Body of pancreas (tissue), 4 donors: Measurements from ENCODE around the gene KRTAP5-11. TPM values are rescaled to one million over a fixed set of nuclear protein-coding genes. Genes with fewer than 3 reads are reported as not detected.
"Not testable (repeated sequence)": the region's sequence is repeated elsewhere in the genome, so short reads cannot be mapped to it uniquely, and the experiment has no call there.

ENCODE experiments used
- ATAC-seq: fragments of 150-250 bp; one replicate; pipeline ENCODE4 v1.9.1; 2016
- DNase-seq, 4 donors: peaks; one replicate each; pipeline ENCODE4 v3.0.0-alpha.2; 2019
- H3K27ac ChIP-seq, 4 donors: fragments of 200-600 bp; sonication (generic); 1 replicate in 3 of 4; 2 replicates in 1 of 4; pipeline versions ENCODE4 v1.5.1 to v1.6.1; 2016 to 2019; ENCODE audit warnings: mild to moderate bottlenecking in 1 of 4, mixed read lengths in 1 of 4, moderate library complexity in 1 of 4
- H3K27me3 ChIP-seq, 2 donors: fragments of 200-600 bp; sonication (generic); one replicate each; pipeline ENCODE4 v1.6.0; 2016; ENCODE audit warnings: mild to moderate bottlenecking in 1 of 2
- H3K36me3 ChIP-seq, 2 donors: fragments of 200-600 bp; sonication (generic); replicated peaks in 1 of 2; 2 replicates each; pipeline ENCODE4 v1.5.1; 2016; ENCODE audit warnings: low read depth in 2 of 2; ENCODE audit not compliant: insufficient read depth in 1 of 2
- H3K4me1 ChIP-seq: fragments of 200-600 bp; sonication (generic); one replicate; pipeline ENCODE4 v1.6.0; 2016
- H3K4me3 ChIP-seq, 2 donors: fragments of 200-600 bp; sonication (generic); 1 replicate in 1 of 2; 2 replicates in 1 of 2; pipeline ENCODE4 v1.5.1; 2016 to 2019
- H3K9me3 ChIP-seq, 3 donors: fragments of 200-600 bp; sonication (generic); 1 replicate in 2 of 3; 2 replicates in 1 of 3; pipeline ENCODE4 v1.5.1; 2016
- POLR2A ChIP-seq, 3 donors: fragments of 450-650 bp; IDR thresholded peaks; one replicate each; pipeline ENCODE4 v1.6.1; 2016; ENCODE audit warnings: antibody characterized with exemption in 3 of 3, mild to moderate bottlenecking in 2 of 3
- WGBS, 2 donors: methylation state at CpG; one replicate each; pipeline ENCODE4 v1.1.5; 2017; 5-methylcytosine and 5-hydroxymethylcytosine counted together
- intact Hi-C: fragments of 100-400 bp; cut with DNase I; formaldehyde crosslinking; loops from one replicate; pipeline ENCODE4 v1.15.1; 2023
- total RNA-seq, 2 donors: library from RNA; depleted of rRNA; stranded (reverse); fragments of >200 nt; gene quantifications; one replicate each; pipeline ENCODE4 v1.1.0, GENCODE V29; 2016
- TF ChIP-seq, protein P1 (sequence below), 7 experiments: fragments of 450-650 bp in 4 of 7; fragments of 200-600 bp in 3 of 7; sonication (generic) in 3 of 7; IDR thresholded peaks; one replicate each; pipeline ENCODE4 v1.5.1; 2016 to 2019; ENCODE audit warnings: antibody characterized with exemption in 7 of 7

Gene KRTAP5-11
- total RNA-seq, 2 donors from 2014 or later, result not detected

DNA sequence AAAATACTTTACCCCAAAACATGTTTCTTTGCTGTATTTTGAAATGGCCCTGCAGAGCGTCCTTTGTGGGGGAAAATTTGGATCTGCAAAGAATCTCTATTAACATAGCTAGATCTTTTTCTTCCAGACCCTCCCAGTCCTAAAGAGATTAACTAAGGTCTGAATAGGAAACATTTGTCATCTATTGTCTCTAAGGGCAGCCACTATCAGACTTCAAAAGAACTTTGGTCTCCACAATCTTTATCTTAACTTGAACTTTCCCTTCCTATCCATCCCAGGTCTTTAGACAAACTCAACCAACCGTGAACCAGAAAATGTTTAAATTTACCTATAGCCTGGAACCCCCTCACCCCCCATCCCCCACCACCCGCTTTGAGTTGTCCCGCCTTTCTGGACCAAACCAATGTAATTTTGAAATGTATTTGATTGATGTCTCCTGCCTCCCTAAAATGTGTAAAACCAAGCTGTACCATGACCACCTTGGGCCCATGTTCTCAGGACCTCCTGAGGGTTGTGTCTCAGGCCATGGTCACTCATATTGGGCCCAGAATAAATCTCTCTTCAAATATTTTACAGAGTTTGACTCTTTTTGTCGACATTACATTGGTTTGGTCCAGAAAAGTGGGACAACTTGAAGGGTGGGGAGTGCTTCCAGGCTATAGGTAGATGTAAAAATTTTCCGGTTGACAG, 38.0 kb downstream of the KRTAP5-11 start:
- H3K36me3 ChIP-seq, result no peaks in the 10 kb centered on the region
- H3K4me3 ChIP-seq, result no peak overlapping the region
- intact Hi-C loops, result no loop called here
- TF ChIP-seq, protein P1, sequence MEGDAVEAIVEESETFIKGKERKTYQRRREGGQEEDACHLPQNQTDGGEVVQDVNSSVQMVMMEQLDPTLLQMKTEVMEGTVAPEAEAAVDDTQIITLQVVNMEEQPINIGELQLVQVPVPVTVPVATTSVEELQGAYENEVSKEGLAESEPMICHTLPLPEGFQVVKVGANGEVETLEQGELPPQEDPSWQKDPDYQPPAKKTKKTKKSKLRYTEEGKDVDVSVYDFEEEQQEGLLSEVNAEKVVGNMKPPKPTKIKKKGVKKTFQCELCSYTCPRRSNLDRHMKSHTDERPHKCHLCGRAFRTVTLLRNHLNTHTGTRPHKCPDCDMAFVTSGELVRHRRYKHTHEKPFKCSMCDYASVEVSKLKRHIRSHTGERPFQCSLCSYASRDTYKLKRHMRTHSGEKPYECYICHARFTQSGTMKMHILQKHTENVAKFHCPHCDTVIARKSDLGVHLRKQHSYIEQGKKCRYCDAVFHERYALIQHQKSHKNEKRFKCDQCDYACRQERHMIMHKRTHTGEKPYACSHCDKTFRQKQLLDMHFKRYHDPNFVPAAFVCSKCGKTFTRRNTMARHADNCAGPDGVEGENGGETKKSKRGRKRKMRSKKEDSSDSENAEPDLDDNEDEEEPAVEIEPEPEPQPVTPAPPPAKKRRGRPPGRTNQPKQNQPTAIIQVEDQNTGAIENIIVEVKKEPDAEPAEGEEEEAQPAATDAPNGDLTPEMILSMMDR (IDR thresholded peaks at IDR 0.05), result no peak
- TF ChIP-seq POLR2A (IDR thresholded peaks at IDR 0.05), result no peak
- no peak for DNase-seq
- WGBS, 2 donors, result 82 to 87% methylated on average over 6 of the region's 6 CpGs
- H3K4me1 ChIP-seq, result no peaks in the 10 kb centered on the region
- ATAC-seq, result no peak
- no peaks in the 10 kb centered on the region for H3K27me3 ChIP-seq
- H3K27ac ChIP-seq, result no peak overlapping the region
- H3K9me3 ChIP-seq, result no peaks in the 10 kb centered on the region

GRCh38 chr11:71543866-71544265, 38.8 kb downstream of the KRTAP5-11 start:
- intact Hi-C loops, result no loop called here
- WGBS, 2 donors, result 59 to 92% methylated on average over 8 of the region's 8 CpGs
- Histone ChIP-seq H3K27ac (no peak overlapping the region), H3K27me3 (no peaks in the 10 kb centered on the region), H3K4me3 (no peak overlapping the region), H3K4me1 (no peaks in the 10 kb centered on the region), H3K9me3 (no peaks in the 10 kb centered on the region), H3K36me3 (no peaks in the 10 kb centered on the region)
- ATAC-seq (no peak), DNase-seq (peak in 1 of 4 donors; percentile 8)
- TF ChIP-seq POLR2A (IDR thresholded peaks at IDR 0.05), result no peak
- TF ChIP-seq, protein P1 (IDR thresholded peaks at IDR 0.05), result no peak

GRCh38 chr11:71542879-71543777, 39.5 kb downstream of the KRTAP5-11 start:
- H3K36me3 ChIP-seq, result no peaks in the 10 kb centered on the region
- TF ChIP-seq, protein P1 (IDR thresholded peaks at IDR 0.05), result no peak
- TF ChIP-seq POLR2A (IDR thresholded peaks at IDR 0.05), result no peak
- H3K9me3 ChIP-seq, result no peaks in the 10 kb centered on the region
- no peak overlapping the region for H3K27ac ChIP-seq
- no peak overlapping the region for H3K4me3 ChIP-seq
- intact Hi-C loops, result no loop called here
- no peaks in the 10 kb centered on the region for H3K27me3 ChIP-seq
- 78 to 80% methylated on average over 12 to 15 of the region's 15 CpGs for WGBS, 2 donors
- DNase-seq (no peak), ATAC-seq (no peak)
- H3K4me1 ChIP-seq, result no peaks in the 10 kb centered on the region

- WGBS, 2 donors, result 68 to 74% methylated on average over 7 of the region's 7 CpGs
- Histone ChIP-seq H3K36me3 (no peaks in the 10 kb centered on the region), H3K4me1 (no peaks in the 10 kb centered on the region), H3K27ac (no peak overlapping the region), H3K4me3 (no peak overlapping the region), H3K9me3 (no peaks in the 10 kb centered on the region), H3K27me3 (no peaks in the 10 kb centered on the region)
- intact Hi-C loops, result no loop called here
- DNase-seq, result no peak
- TF ChIP-seq, protein P1 (IDR thresholded peaks at IDR 0.05), result no peak
- TF ChIP-seq POLR2A (IDR thresholded peaks at IDR 0.05), result no peak
- no peak for ATAC-seq
These were observed 40.3 kb downstream of the KRTAP5-11 start for GRCh38 chr11:71542382-71542781.

GRCh38 chr11:71540521-71541304, 42.0 kb downstream of the KRTAP5-11 start:
- H3K4me3 ChIP-seq, H3K4me1 ChIP-seq, H3K9me3 ChIP-seq, ATAC-seq, H3K27ac ChIP-seq, H3K36me3 ChIP-seq, intact Hi-C loops, DNase-seq, H3K27me3 ChIP-seq: not testable (repeated sequence)
- WGBS, 2 donors, result 87 to 88% methylated on average over 9 of the region's 9 CpGs

- H3K4me1 ChIP-seq, intact Hi-C loops, DNase-seq, ATAC-seq, H3K36me3 ChIP-seq, H3K27ac ChIP-seq, H3K27me3 ChIP-seq, H3K4me3 ChIP-seq, H3K9me3 ChIP-seq: not testable (repeated sequence)
- WGBS, 2 donors, result 95 to 96% methylated on average over 11 of the region's 11 CpGs
These were observed 42.7 kb downstream of the KRTAP5-11 start for GRCh38 chr11:71539971-71540370.
